ENCODE data around the gene C14orf180.

The C14orf180 gene

GRCh38 chr14:104550861-104551728 is 28.5 kb upstream of the C14orf180 start:
- DNase-seq = no peak

- DNase-seq = no peak
These were observed 27.5 kb upstream of the C14orf180 start for GRCh38 chr14:104551851-104552737.

GRCh38 chr14:104552738-104553125 is 26.8 kb upstream of the C14orf180 start:
- no peak for DNase-seq

- no peak for DNase-seq
These were observed 26.1 kb upstream of the C14orf180 start for GRCh38 chr14:104553166-104554087.

- no peak for DNase-seq
These were observed 25.4 kb upstream of the C14orf180 start for GRCh38 chr14:104554088-104554607.

- no peak for DNase-seq
These were observed 24.7 kb upstream of the C14orf180 start for GRCh38 chr14:104554608-104555429.

GRCh38 chr14:104555430-104556255 is 23.9 kb upstream of the C14orf180 start:
- no peak for DNase-seq

GRCh38 chr14:104556256-104557021 is 23.1 kb upstream of the C14orf180 start:
- DNase-seq = no peak

GRCh38 chr14:104557086-104557485 is 22.5 kb upstream of the C14orf180 start:
- DNase-seq = no peak

GRCh38 chr14:104557766-104558165 is 21.8 kb upstream of the C14orf180 start:
- DNase-seq = no peak

- DNase-seq = no peak
These were observed 21.1 kb upstream of the C14orf180 start for GRCh38 chr14:104558231-104559027.

GRCh38 chr14:104559028-104559803 is 20.3 kb upstream of the C14orf180 start:
- DNase-seq = no peak

- no peak for DNase-seq
These were observed 19.6 kb upstream of the C14orf180 start for GRCh38 chr14:104559804-104560585.

- no peak for DNase-seq
These were observed 19.0 kb upstream of the C14orf180 start for GRCh38 chr14:104560586-104560945.

- no peak for DNase-seq
These were observed 18.4 kb upstream of the C14orf180 start for GRCh38 chr14:104561124-104561557.

GRCh38 chr14:104561632-104562495 is 17.7 kb upstream of the C14orf180 start:
- no peak for DNase-seq
